PC-9 (cell line): ENCODE results near the gene SLC24A4.

Experiments
- EZH2 ChIP-seq: fragments of 200-600 bp; sonication (generic); IDR thresholded peaks from 2 replicates; pipeline ENCODE4 v1.8.0; 2017; ENCODE audit warnings: antibody characterized with exemption, low read depth
- TF ChIP-seq, protein P1 (sequence below): fragments of 200-600 bp; sonication (generic); conservative IDR thresholded peaks from 2 replicates; pipeline ENCODE4 v1.6.1; 2017; ENCODE audit warnings: mixed run types, antibody characterized with exemption, mild to moderate bottlenecking, moderate library complexity

DNA sequence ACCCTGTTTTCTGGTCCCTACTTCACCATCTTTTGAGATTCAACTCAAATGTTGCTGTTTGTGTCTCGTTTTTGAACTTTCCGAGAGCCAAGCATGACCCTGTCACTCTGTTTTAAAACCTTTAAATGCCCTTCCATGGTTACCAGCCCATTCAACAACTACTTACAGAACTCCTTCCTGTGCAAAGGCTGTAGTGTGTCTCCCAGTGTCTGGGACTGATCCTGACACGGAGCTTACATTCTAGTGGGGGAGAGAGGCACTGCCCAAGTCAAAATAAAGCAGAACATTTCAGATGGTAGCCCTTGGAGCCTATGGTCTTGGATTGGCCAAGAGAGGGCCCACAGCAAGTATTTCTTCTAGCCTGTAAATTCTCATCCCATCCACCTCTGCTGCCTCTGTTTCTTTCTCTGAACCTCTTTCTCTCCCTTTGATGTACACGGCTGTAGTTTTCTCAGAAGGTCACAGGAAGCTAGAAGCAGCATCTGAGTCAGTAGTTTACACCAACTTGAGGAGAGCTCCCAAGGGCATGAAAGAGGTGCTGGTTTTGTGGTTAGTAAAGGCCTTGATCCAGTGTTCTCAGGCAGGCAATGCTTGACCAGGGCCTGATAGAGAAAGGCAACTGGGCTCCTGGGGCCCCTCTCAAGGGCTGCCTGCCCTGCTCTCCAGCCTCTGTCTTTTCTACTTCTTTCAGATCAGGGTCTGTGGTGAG is 42.3 kb upstream of the SLC24A4 start:
- TF ChIP-seq, protein P1, sequence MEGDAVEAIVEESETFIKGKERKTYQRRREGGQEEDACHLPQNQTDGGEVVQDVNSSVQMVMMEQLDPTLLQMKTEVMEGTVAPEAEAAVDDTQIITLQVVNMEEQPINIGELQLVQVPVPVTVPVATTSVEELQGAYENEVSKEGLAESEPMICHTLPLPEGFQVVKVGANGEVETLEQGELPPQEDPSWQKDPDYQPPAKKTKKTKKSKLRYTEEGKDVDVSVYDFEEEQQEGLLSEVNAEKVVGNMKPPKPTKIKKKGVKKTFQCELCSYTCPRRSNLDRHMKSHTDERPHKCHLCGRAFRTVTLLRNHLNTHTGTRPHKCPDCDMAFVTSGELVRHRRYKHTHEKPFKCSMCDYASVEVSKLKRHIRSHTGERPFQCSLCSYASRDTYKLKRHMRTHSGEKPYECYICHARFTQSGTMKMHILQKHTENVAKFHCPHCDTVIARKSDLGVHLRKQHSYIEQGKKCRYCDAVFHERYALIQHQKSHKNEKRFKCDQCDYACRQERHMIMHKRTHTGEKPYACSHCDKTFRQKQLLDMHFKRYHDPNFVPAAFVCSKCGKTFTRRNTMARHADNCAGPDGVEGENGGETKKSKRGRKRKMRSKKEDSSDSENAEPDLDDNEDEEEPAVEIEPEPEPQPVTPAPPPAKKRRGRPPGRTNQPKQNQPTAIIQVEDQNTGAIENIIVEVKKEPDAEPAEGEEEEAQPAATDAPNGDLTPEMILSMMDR = no peak
- no peak for TF ChIP-seq EZH2
